Umbilical cord (tissue), 2 donors: ENCODE measurements around the gene NLGN2. TPM values are rescaled to one million over a fixed set of nuclear protein-coding genes. Genes with fewer than 3 reads are reported as not detected.
"Not testable (repeated sequence)": the region's sequence is repeated elsewhere in the genome, so short reads cannot be mapped to it uniquely, and the experiment has no call there.

ENCODE experiments used
- DNase-seq: peaks from one replicate; pipeline ENCODE4 v3.0.0-alpha.2; 2015; ENCODE audit warnings: low spot score
- total RNA-seq: library from RNA; depleted of rRNA; stranded (reverse); fragments of >200 nt; gene quantifications from one replicate; pipeline ENCODE4 v1.2.3, GENCODE V29; 2014; ENCODE audit warnings: low replicate concordance; ENCODE audit not compliant: insufficient read depth

NLGN2 gene
- total RNA-seq: 4.8 TPM

GRCh38 chr17:7407485-7408251 lies at the start of gene NLGN2:
NLGN2 (plus strand) TSS chr17:7407845; CDS start chr17:7408256, 411 bp downstream.
- no peak for DNase-seq

DNA sequence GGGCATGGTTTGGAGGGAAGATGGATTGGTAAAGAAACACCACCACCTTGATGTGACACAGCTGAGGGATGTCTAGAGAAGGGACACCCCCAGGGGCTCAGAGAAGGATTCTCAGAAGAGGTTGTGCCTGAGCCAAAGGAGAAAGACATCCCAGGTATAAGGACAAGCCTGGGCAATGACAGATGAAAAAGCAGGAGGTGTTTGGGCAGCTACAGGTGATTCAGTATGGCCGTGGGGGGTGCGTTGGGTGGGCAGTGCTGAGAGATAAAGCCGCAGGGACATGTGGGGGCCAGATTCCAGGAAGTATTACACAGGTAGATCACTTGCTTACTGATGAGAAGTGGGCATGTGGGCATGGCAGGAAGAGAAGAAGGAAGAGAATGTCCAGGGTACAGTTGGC lies 45.7 kb upstream of the NLGN2 start:
- no peak for DNase-seq

DNA sequence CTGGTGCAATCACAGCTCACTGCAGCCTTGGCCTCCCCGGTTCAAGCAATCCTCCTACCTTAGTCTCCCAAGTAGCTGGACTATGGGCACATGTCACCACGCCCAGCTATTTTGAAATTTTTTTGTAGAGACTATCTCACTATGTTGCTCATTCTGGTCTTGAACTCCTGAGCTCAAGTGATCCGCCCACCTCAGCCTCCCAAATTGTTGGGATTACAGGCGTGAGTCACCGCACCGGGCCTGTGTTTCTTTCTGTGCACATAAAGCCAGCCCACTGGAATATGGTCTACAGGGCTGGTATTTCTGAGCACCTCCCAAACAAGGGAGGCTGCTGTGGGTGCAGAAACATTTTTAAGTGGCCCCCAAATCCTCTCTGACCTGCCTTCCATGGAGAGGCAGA lies 44.3 kb upstream of the NLGN2 start:
- no peak for DNase-seq

DNA sequence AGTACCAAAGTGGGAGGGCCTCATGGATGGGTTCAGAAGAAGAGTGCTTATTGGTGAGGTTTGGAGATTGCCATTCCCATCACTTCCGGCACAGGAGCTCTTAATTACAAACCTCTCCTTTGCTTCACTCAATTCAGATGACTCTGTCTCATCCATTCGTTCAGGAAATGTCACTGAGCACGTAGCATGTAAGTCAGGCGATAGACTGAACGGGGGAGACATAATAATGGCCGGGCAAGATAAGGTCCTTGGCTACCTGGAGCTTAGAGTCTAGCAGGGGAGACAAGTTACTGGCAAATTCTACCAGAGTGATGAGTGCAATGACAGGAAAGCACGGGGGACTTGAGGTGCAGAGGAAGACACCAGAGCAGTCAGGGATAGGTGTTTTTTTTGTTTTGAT lies 41.7 kb upstream of the NLGN2 start:
- DNase-seq: not testable (repeated sequence)

GRCh38 chr17:7367083-7367482 lies 40.6 kb upstream of the NLGN2 start:
- DNase-seq: no peak

GRCh38 chr17:7367918-7368598 lies 39.6 kb upstream of the NLGN2 start:
- DNase-seq: no peak

DNA sequence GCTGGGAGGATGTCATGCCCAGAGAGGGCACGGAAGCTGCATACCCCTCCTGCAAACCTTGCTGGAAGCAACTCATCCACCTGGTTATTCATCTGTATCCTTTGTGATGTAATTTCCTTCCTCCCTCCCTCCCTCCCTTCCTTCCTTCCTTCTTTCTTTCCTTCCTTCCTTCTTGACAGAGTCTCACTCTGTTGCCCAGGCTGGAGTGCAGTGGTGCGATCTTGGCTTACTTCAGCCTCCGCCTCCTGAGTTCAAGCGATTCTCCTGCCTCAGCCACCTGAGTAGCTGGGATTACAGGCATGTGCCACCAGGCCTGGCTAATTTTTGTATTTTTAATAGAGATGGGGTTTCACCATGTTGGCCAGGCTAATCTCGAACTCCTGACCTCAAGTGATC lies 39.0 kb upstream of the NLGN2 start:
- DNase-seq: not testable (repeated sequence)

GRCh38 chr17:7369825-7370224 lies 37.8 kb upstream of the NLGN2 start:
- no peak for DNase-seq

- no peak for DNase-seq
These were observed 36.8 kb upstream of the NLGN2 start for GRCh38 chr17:7370853-7371252.

DNA sequence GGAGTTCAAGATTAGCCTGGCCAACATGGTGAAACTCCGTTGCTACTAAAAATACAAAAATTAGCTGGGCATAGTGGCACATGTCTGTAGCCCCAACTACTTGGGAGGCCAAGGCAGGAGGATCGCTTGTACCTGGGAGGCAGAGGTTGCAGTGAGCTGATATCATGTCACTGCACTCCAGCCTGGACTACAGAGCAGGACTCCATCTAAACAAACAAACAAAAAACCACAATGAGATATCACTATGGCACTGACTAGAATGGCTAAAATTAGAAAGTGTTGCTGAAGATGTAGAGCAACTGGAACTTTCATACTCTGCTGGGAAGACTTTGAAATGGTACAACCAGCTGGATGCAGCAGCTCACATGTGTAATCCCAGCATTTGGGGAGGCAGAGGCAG lies 33.3 kb upstream of the NLGN2 start:
- no peak for DNase-seq

DNA sequence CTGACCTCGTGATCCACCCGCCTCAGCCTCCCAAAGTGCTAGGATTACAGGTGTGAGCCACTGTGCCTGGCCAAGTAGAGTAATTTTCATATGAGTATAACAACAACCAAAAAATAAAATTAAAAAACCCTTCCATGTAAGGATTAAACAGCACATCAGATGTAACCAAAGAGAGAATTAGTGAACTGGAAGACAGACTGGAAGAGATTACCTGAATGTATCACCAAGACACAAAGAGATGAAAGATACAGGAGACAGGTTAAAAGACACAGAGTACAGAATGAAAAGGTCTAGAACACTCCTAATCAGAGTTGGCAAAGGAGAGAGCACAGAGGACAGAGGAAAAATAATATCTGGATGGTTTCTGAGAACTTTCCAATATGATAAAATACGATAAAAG lies 28.5 kb upstream of the NLGN2 start:
- no peak for DNase-seq

- DNase-seq: peak; percentile 77
These were observed 27.3 kb upstream of the NLGN2 start for GRCh38 chr17:7380321-7380720.

DNA sequence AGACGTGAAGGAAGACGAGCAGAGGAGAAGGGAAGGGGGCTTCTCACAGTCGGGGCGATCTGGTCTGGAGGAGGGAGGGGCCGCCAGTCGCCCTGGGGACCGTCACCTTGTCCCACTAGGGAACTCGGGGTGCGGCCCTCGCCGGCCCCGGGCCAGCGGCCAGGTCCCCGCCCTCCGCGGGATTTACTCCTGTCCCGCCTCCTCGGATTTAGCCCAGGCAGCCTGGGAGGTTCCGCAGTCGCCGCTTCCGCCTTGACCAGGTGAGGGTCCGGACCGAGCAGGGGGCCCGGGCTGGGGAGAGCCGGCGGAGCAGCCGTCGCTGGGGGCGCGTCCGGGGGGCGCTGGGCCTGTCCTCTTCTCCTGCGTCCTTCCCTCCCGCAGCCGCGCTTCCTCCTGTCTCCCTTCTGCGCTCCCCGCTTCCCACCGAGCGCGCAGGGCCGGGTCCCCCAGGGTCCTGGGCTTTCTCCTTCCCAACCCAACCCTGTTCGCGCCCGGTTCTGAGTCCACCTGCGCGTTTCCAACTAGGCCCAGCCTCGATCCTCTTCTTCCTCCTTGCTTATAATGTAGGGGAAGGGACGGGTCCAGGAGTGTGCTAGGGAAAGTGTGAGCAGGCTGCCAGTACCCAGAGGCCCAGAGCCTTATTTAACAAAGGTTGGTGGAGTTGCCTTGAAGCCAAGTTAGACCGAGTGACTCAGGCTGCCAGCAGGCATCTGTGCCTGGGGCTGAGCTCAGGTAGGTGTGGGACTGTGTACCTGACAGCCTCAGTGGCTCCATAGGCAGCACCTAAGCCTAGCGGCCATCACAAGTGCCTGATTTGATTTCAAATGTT lies 26.6 kb upstream of the NLGN2 start, which contains the start of gene TNK1:
Gene TNK1, plus strand, starts transcription at position 235 of the 829 bp plus-strand sequence. CDS start 1,838 bp downstream, outside the sequence.
- DNase-seq: no peak

DNA sequence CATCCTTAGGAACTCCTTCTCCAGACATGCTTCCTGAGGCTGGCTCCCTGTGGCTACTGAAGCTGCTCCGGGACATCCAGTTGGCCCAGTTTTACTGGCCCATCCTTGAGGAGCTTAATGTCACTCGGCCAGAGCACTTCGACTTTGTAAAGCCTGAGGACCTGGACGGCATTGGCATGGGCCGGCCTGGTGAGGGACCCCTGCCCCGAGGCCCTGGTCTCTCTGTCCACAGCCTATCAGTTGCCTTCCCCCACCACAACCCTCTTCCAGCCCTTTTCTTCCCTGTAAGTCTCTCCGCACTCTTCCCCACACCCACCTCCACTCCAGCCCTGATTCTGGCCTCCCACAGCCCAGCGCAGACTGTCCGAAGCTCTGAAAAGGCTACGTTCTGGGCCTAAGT lies 24.7 kb upstream of the NLGN2 start:
- DNase-seq: no peak

- no peak for DNase-seq
These were observed 24.3 kb upstream of the NLGN2 start for GRCh38 chr17:7383371-7383741.

GRCh38 chr17:7383742-7384488 lies 23.7 kb upstream of the NLGN2 start:
- DNase-seq: peak; percentile 57

GRCh38 chr17:7384489-7385081 lies 23.1 kb upstream of the NLGN2 start:
- DNase-seq: no peak

- DNase-seq: no peak
These were observed 18.8 kb upstream of the NLGN2 start for GRCh38 chr17:7388856-7389255.

DNA sequence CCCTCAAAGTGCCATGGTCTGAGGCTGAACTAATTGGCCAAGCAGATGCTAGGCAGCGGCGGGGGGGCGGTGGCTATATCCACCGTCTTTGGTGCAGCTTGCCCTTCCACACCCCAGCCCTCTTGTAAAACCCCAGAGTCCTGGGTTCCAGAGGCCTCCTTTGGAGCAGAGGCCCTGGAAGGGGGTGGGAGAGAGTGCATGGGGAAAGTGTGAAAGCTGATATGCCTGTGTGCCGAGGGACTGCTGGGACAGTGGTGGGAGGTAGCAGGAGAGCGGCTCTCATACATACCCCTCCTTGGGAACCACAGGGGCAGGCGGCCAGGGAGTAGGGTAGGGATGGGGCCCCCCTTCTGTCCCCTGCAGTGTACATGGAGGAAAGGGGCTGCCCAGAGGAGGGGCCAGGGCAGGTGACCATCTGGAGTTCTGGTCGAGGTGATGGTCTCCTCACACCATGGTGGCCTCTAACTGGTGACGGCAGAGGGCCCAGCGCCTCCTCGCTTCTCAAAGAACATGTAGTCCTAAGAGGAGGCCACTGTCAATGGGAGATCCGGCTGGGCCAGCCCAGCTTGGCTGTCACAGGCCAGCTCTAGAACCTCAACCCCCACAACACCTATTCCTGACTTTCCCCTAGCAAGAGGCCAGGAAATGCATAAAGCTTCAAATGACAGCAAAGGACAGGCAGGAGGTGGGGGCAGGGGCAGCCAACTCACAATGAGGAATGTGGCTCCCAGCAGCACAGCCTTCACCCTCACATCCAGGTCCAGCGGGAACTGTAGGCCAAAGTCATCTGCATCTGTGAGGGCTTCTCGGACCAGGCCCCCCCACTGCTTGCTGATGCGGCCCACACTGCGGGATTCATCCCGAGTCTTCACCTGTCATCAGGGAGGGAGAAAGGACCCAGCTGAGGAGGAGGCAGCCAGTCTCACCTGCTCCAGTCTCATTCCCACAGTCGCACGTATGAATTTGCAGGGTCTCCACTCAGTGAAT lies 17.4 kb upstream of the NLGN2 start:
- DNase-seq: no peak

DNA sequence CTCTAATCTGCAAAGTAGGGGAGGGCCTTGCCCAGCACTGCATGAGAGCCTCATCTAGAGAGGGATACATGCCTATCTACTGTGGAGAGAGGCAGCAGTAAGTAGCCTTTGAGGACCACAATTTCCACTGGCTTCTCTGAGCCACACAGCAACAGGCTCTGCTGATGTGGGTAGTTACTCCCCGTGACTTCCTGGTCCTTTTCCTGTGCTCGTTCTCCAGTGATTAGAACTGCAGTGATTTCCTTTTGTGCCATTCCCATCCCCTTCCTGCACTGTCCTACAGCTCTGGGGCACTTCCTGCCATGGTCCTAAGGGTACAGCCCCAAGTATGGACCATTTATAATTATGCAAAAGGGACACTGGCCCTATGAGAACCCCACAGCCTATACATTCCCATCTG lies 16.3 kb upstream of the NLGN2 start:
- no peak for DNase-seq
